ENCODE data around the gene GDPGP1. TPM values are rescaled to one million over a fixed set of nuclear protein-coding genes. Genes with fewer than 3 reads are reported as not detected.

Gene GDPGP1
- total and polyA plus RNA-seq, 2 donors (not counting 1 experiment from before 2014, with no cell fraction given): 9.3 to 10.4 TPM

DNA sequence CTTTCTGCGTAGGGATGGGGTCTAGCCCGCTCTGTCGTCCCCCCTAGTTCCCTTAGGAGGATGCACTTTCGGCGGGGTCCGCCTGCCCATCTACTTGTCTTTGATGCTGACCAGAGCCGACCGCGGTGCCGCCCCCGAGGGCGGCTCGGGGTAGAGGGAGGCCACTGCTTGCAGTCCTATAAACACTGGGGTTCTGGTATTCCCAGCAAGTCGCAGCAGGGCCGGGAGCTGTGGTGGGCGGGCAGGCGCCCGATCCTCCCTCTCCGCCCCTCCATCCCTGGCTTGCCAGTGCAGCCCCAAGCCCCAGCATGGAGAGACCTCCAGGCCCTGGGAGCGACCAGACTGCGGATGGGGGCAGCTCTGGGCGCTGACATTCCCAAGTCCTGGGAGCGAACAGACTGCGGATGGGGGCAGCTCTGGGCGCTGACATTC, 32.0 kb upstream of the GDPGP1 start:
- H3K4me1 Mint-ChIP-seq: peaks cover 75% of the 10 kb centered on the region
- H3K27me3 Mint-ChIP-seq: no peaks in the 10 kb centered on the region
- H4K20me1 ChIP-seq (ENCODE audit: control insufficient read depth, insufficient read depth, low read length, poor library complexity, severe bottlenecking): peaks cover 58% of the 10 kb centered on the region
- peaks cover 98% of the 10 kb centered on the region for H3K79me2 ChIP-seq (ENCODE audit: control insufficient read depth, insufficient read depth, low read length)
- peaks cover 71 to 80% of the 10 kb centered on the region in 2 donors for H3K4me1 ChIP-seq (ENCODE audit: control insufficient read depth in 2 of 2, insufficient read depth in 2 of 2, low read length in 2 of 2)
- TF ChIP-seq, protein P1, sequence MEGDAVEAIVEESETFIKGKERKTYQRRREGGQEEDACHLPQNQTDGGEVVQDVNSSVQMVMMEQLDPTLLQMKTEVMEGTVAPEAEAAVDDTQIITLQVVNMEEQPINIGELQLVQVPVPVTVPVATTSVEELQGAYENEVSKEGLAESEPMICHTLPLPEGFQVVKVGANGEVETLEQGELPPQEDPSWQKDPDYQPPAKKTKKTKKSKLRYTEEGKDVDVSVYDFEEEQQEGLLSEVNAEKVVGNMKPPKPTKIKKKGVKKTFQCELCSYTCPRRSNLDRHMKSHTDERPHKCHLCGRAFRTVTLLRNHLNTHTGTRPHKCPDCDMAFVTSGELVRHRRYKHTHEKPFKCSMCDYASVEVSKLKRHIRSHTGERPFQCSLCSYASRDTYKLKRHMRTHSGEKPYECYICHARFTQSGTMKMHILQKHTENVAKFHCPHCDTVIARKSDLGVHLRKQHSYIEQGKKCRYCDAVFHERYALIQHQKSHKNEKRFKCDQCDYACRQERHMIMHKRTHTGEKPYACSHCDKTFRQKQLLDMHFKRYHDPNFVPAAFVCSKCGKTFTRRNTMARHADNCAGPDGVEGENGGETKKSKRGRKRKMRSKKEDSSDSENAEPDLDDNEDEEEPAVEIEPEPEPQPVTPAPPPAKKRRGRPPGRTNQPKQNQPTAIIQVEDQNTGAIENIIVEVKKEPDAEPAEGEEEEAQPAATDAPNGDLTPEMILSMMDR (IDR thresholded peaks at IDR 0.05): no peak
- TF ChIP-seq EZH2 (IDR thresholded peaks at IDR 0.05; ENCODE audit: borderline replicate concordance, insufficient read depth, low read depth, low read length, poor library complexity, severe bottlenecking): no peak
- peak overlapping the region; percentile 93 for H3K4me2 ChIP-seq (replicated peaks; ENCODE audit: low read depth, low read length, poor library complexity, severe bottlenecking)
- H3K4me3 Mint-ChIP-seq: peak overlapping the region; percentile 93
- ChIA-PET POLR2A (interaction anchor here (1.0 to 10.5 kb wide), 8 partner anchors 10 to 40 kb away, joined by 3 to 150 read pairs (median 8); partner anchors contain the start of genes CIB1 and GDPGP1), CTCF (interaction anchor here (1.2 to 9.6 kb wide), 10 partner anchors 11 to 118 kb away, joined by 3 to 169 read pairs (median 5); partner anchors contain the start of genes CIB1 and GDPGP1)
- H3K9me3 Mint-ChIP-seq (ENCODE audit: insufficient read depth): no peaks in the 10 kb centered on the region
- DNase-seq (no peak), ATAC-seq (ENCODE audit: low read depth) (no peak)
- H3K27ac Mint-ChIP-seq: peak overlapping the region; percentile 88
- WGBS (ENCODE audit: insufficient coverage): 14% methylated on average over 25 of the region's 25 CpGs
- H3K27ac ChIP-seq (ENCODE audit: low read length in 2 of 2): peak overlapping the region; percentile 18 to 72
- H3K36me3 ChIP-seq (replicated peaks in 1 of 2; ENCODE audit: control extremely low read depth in 1 of 2, control insufficient read depth in 1 of 2, extremely low read depth in 1 of 2, insufficient read depth in 2 of 2, low read length in 1 of 2): peaks cover 0 to 45% of the 10 kb centered on the region in 2 experiments
- intact Hi-C loops (cut with micrococcal nuclease): loop anchor here (1.0 kb wide), 4 partner anchors 11 to 31 kb away; partner anchors contain the start of gene CIB1
- H3K9ac ChIP-seq (ENCODE audit: low read length): peak overlapping the region; percentile 85
- no peaks in the 10 kb centered on the region for H3K27me3 ChIP-seq (replicated peaks in 1 of 4; ENCODE audit: control extremely low read depth in 1 of 4, control insufficient read depth in 3 of 4, insufficient read depth in 4 of 4, low read length in 3 of 4)
- peak overlapping the region; percentile 79 to 94 (median 86) for H3K4me3 ChIP-seq (ENCODE audit: control extremely low read depth in 1 of 5, extremely low read depth in 1 of 5, insufficient read depth in 1 of 5, low read depth in 2 of 5, low read length in 4 of 5)
- no peaks in the 10 kb centered on the region for H3K9me3 ChIP-seq (ENCODE audit: control extremely low read depth in 1 of 3, control insufficient read depth in 2 of 3, insufficient read depth in 1 of 3, low read length in 2 of 3)
- peak overlapping the region; percentile 69 for H2AFZ ChIP-seq (ENCODE audit: insufficient read depth, low read depth, low read length, poor library complexity, severe bottlenecking)

DNA sequence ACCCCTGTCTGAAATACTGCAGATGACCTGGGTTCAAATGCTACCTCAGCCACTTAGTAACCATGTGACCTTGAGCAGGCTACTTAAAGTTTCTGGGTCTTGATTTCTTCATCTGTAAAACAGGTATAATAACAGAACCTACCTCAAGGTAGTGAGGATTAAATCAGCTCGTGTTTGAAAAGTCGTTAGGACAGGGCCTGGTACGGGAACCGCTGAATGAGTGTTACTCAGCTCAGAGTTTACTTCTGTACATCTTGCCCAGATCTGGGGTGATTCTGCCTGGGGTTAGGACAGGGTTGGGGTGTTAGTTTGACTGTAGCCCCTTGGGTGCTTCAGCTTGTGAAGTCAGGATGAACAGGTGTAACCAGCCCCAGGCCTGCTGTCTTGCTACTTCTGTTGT, 31.1 kb upstream of the GDPGP1 start:
- H3K9me3 ChIP-seq (ENCODE audit: control extremely low read depth in 1 of 3, control insufficient read depth in 2 of 3, insufficient read depth in 1 of 3, low read length in 2 of 3): no peaks in the 10 kb centered on the region
- WGBS (ENCODE audit: insufficient coverage): 92% methylated on average over 2 of the region's 4 CpGs
- H3K4me2 ChIP-seq (replicated peaks; ENCODE audit: low read depth, low read length, poor library complexity, severe bottlenecking): peak overlapping the region; percentile 93
- POLR2A ChIA-PET: interaction anchor here (0.6 to 10.5 kb wide), 5 partner anchors 11 to 420 kb away, joined by 3 to 150 read pairs (median 4); no protein-coding TSS in a partner anchor
- H3K4me3 Mint-ChIP-seq: peak overlapping the region; percentile 93
- no peak for ATAC-seq (ENCODE audit: low read depth)
- H3K9me3 Mint-ChIP-seq (ENCODE audit: insufficient read depth): no peaks in the 10 kb centered on the region
- intact Hi-C loops (cut with micrococcal nuclease): no loop called here
- peak overlapping the region; percentile 85 for H3K9ac ChIP-seq (ENCODE audit: low read length)
- CTCF ChIA-PET: interaction anchor here (1.0 to 9.6 kb wide), 7 partner anchors 11 to 43 kb away, joined by 5 to 169 read pairs (median 5); partner anchors contain the start of genes CIB1 and GDPGP1
- peaks cover 77 to 90% of the 10 kb centered on the region in 2 donors for H3K4me1 ChIP-seq (ENCODE audit: control insufficient read depth in 2 of 2, insufficient read depth in 2 of 2, low read length in 2 of 2)
- TF ChIP-seq EZH2 (IDR thresholded peaks at IDR 0.05; ENCODE audit: borderline replicate concordance, insufficient read depth, low read depth, low read length, poor library complexity, severe bottlenecking): no peak
- TF ChIP-seq, protein P1 (IDR thresholded peaks at IDR 0.05): no peak
- peaks cover 100% of the 10 kb centered on the region for H3K79me2 ChIP-seq (ENCODE audit: control insufficient read depth, insufficient read depth, low read length)
- no peaks in the 10 kb centered on the region for H3K27me3 Mint-ChIP-seq
- peak overlapping the region in 1 of 2 donors; percentile 72 for H3K27ac ChIP-seq (ENCODE audit: low read length in 2 of 2)
- H2AFZ ChIP-seq (ENCODE audit: insufficient read depth, low read depth, low read length, poor library complexity, severe bottlenecking): no peak overlapping the region
- H3K27me3 ChIP-seq (replicated peaks in 1 of 4; ENCODE audit: control extremely low read depth in 1 of 4, control insufficient read depth in 3 of 4, insufficient read depth in 4 of 4, low read length in 3 of 4): no peaks in the 10 kb centered on the region
- peaks cover 2 to 54% of the 10 kb centered on the region in 2 experiments for H3K36me3 ChIP-seq (replicated peaks in 1 of 2; ENCODE audit: control extremely low read depth in 1 of 2, control insufficient read depth in 1 of 2, extremely low read depth in 1 of 2, insufficient read depth in 2 of 2, low read length in 1 of 2)
- H3K27ac Mint-ChIP-seq: peak overlapping the region; percentile 83
- H3K4me1 Mint-ChIP-seq: peaks cover 83% of the 10 kb centered on the region
- peak overlapping the region; percentile 17 to 94 (median 86) for H3K4me3 ChIP-seq (ENCODE audit: control extremely low read depth in 1 of 5, extremely low read depth in 1 of 5, insufficient read depth in 1 of 5, low read depth in 2 of 5, low read length in 4 of 5)
- peaks cover 68% of the 10 kb centered on the region for H4K20me1 ChIP-seq (ENCODE audit: control insufficient read depth, insufficient read depth, low read length, poor library complexity, severe bottlenecking)
- DNase-seq: no peak
